WTC11 (cell line): Measurements from ENCODE around the gene MYOM3.

Source experiments
- CTCF ChIP-seq: fragments of 200-600 bp; IDR thresholded peaks from 2 replicates; pipeline ENCODE4 v1.8.0; 2022; ENCODE audit warnings: antibody characterized with exemption
- E2F1 ChIP-seq: sonication (generic); formaldehyde crosslinking; IDR thresholded peaks from 2 replicates; pipeline ENCODE4 v1.8.0; 2022; ENCODE audit warnings: mild to moderate bottlenecking, missing genetic modification reagents
- EMX1 ChIP-seq: fragments of 250-450 bp; sonication (Bioruptor Pico); IDR thresholded peaks from 2 replicates; pipeline ENCODE4 v1.8.0; 2021; ENCODE audit warnings: mild to moderate bottlenecking
- ETV6 ChIP-seq: sonication (generic); formaldehyde crosslinking; IDR thresholded peaks from 2 replicates; pipeline ENCODE4 v1.8.1; 2022; ENCODE audit warnings: mild to moderate bottlenecking, missing genetic modification reagents
- GABPB1 ChIP-seq: sonication (generic); formaldehyde crosslinking; IDR thresholded peaks from 2 replicates; pipeline ENCODE4 v1.8.1; 2023; ENCODE audit warnings: mild to moderate bottlenecking, missing genetic modification reagents
- IRF2 ChIP-seq: sonication (generic); formaldehyde crosslinking; IDR thresholded peaks from 2 replicates; pipeline ENCODE4 v1.8.0; 2022; ENCODE audit warnings: low read depth, missing genetic modification reagents, borderline replicate concordance
- JUN ChIP-seq: sonication (generic); formaldehyde crosslinking; IDR thresholded peaks from 2 replicates; pipeline ENCODE4 v1.8.0; 2023; ENCODE audit warnings: mild to moderate bottlenecking, missing genetic modification reagents
- MLX ChIP-seq: sonication (generic); formaldehyde crosslinking; IDR thresholded peaks from 2 replicates; pipeline ENCODE4 v1.8.1; 2023; ENCODE audit warnings: mild to moderate bottlenecking, missing genetic modification reagents, moderate library complexity
- NR1H2 ChIP-seq: sonication (generic); formaldehyde crosslinking; IDR thresholded peaks from 2 replicates; pipeline ENCODE4 v1.9.0; 2021; ENCODE audit warnings: mild to moderate bottlenecking, moderate library complexity, missing genetic modification reagents
- SP1 ChIP-seq: sonication (generic); formaldehyde crosslinking; conservative IDR thresholded peaks from 2 replicates; pipeline ENCODE4 v1.8.1; 2022; ENCODE audit warnings: missing genetic modification reagents
- TEAD4 ChIP-seq: sonication (generic); formaldehyde crosslinking; IDR thresholded peaks from 2 replicates; pipeline ENCODE4 v1.8.0; 2022; ENCODE audit warnings: mild to moderate bottlenecking, missing genetic modification reagents
- USF2 ChIP-seq: sonication (generic); formaldehyde crosslinking; IDR thresholded peaks from 2 replicates; pipeline ENCODE4 v1.8.1; 2023; ENCODE audit warnings: mild to moderate bottlenecking, missing genetic modification reagents, moderate library complexity
- ZNF121 ChIP-seq: sonication (generic); formaldehyde crosslinking; IDR thresholded peaks from 2 replicates; pipeline ENCODE4 v1.8.0; 2023; ENCODE audit warnings: missing genetic modification reagents
- ZNF232 ChIP-seq: sonication (generic); formaldehyde crosslinking; IDR thresholded peaks from 2 replicates; pipeline ENCODE4 v1.8.0; 2022; ENCODE audit warnings: mild to moderate bottlenecking, missing genetic modification reagents

- TF ChIP-seq NR1H2 (CRISPR knock-in tag) (no peak), CTCF (no peak), E2F1 (CRISPR knock-in tag) (no peak), ETV6 (CRISPR knock-in tag) (no peak), SP1 (CRISPR knock-in tag) (no peak), ZNF232 (no peak), MLX (CRISPR knock-in tag) (no peak), ZNF121 (CRISPR knock-in tag) (no peak), JUN (CRISPR knock-in tag) (no peak), TEAD4 (no peak), GABPB1 (CRISPR knock-in tag) (no peak), EMX1 (CRISPR knock-in tag) (no peak), USF2 (CRISPR knock-in tag) (no peak), IRF2 (CRISPR knock-in tag) (no peak)
Observed at GRCh38 chr1:24020470-24020869, 91.5 kb downstream of the MYOM3 start.
